Left ventricle myocardium inferior (tissue), 1 donor: ENCODE measurements around the gene SNX19. TPM values are rescaled to one million over a fixed set of nuclear protein-coding genes. Genes with fewer than 3 reads are reported as not detected.
"Not testable (repeated sequence)": the region's sequence is repeated elsewhere in the genome, so short reads cannot be mapped to it uniquely, and the experiment has no call there.

Experiments
- DNase-seq: peaks from one replicate; pipeline ENCODE4 v3.0.0-alpha.2; 2020
- H3K27ac ChIP-seq: fragments of 200-600 bp; replicated peaks from 2 replicates; pipeline ENCODE4 v1.8.0; 2021
- H3K27me3 ChIP-seq: fragments of 200-600 bp; 2 replicates; pipeline ENCODE4 v1.8.0; 2021; ENCODE audit warnings: low read depth
- H3K36me3 ChIP-seq: fragments of 200-600 bp; 2 replicates; pipeline ENCODE4 v1.8.0; 2021
- H3K4me1 ChIP-seq: fragments of 200-600 bp; 2 replicates; pipeline ENCODE4 v1.8.0; 2021
- H3K4me3 ChIP-seq: fragments of 200-600 bp; 2 replicates; pipeline ENCODE4 v1.8.0; 2021; ENCODE audit warnings: mild to moderate bottlenecking, moderate library complexity
- H3K9me3 ChIP-seq: fragments of 200-600 bp; replicated peaks from 2 replicates; pipeline ENCODE4 v1.8.0; 2021
- CTCF ChIP-seq: fragments of 200-600 bp; IDR thresholded peaks from 2 replicates; pipeline ENCODE4 v1.8.0; 2021; ENCODE audit warnings: antibody characterized with exemption, mild to moderate bottlenecking, borderline replicate concordance
- intact Hi-C: fragments of 100-400 bp; cut with micrococcal nuclease; formaldehyde crosslinking; loops from one replicate; pipeline ENCODE4 v1.11.0; 2022
- total RNA-seq: library from RNA; stranded (reverse); fragmentation: NEBNext Ultra II Directional; extraction: Animal tissue kit (Norgen Biotek cat#: 25700); gene quantifications from one replicate; pipeline ENCODE4 v1.2.1, GENCODE V29; 2021
- donor health status: DM: no; HTN: yes; CAD: no; lungs with severe emphysema.

Gene SNX19
- total RNA-seq, 1 donor from 2014 or later: 56.0 TPM

GRCh38 chr11:130924750-130925149 is 8.5 kb upstream of the SNX19 start:
- no peak for DNase-seq
- Histone ChIP-seq H3K4me3 (no peak overlapping the region), H3K27me3 (no peaks in the 10 kb centered on the region), H3K36me3 (no peaks in the 10 kb centered on the region), H3K4me1 (no peaks in the 10 kb centered on the region), H3K9me3 (no peaks in the 10 kb centered on the region), H3K27ac (no peak overlapping the region)
- intact Hi-C loops: no loop called here
- no peak for TF ChIP-seq CTCF

GRCh38 chr11:130920612-130921011 is 4.3 kb upstream of the SNX19 start:
- H3K4me1 ChIP-seq: peaks cover 11% of the 10 kb centered on the region
- intact Hi-C loops, H3K36me3 ChIP-seq, H3K27ac ChIP-seq, H3K27me3 ChIP-seq, H3K4me3 ChIP-seq, H3K9me3 ChIP-seq, DNase-seq: not testable (repeated sequence)

GRCh38 chr11:130918081-130918480 is 1.8 kb upstream of the SNX19 start:
- Histone ChIP-seq H3K9me3 (no peaks in the 10 kb centered on the region), H3K36me3 (peaks cover 13% of the 10 kb centered on the region), H3K27ac (no peak overlapping the region), H3K4me3 (no peak overlapping the region), H3K4me1 (peaks cover 37% of the 10 kb centered on the region), H3K27me3 (no peaks in the 10 kb centered on the region)
- no peak for TF ChIP-seq CTCF
- intact Hi-C loops: no loop called here
- DNase-seq: no peak

- peak overlapping the region; percentile 99 for H3K4me3 ChIP-seq
- TF ChIP-seq CTCF: no peak
- intact Hi-C loops: no loop called here
- no peaks in the 10 kb centered on the region for H3K27me3 ChIP-seq
- no peak for DNase-seq
- peaks cover 14% of the 10 kb centered on the region for H3K36me3 ChIP-seq
- H3K4me1 ChIP-seq: peaks cover 48% of the 10 kb centered on the region
- H3K9me3 ChIP-seq: no peaks in the 10 kb centered on the region
- peak overlapping the region; percentile 90 for H3K27ac ChIP-seq
Observed at GRCh38 chr11:130916910-130917309, 631 bp upstream of the SNX19 start.

- peaks cover 53% of the 10 kb centered on the region for H3K4me1 ChIP-seq
- no peaks in the 10 kb centered on the region for H3K9me3 ChIP-seq
- DNase-seq: no peak
- H3K4me3 ChIP-seq: peak overlapping the region; percentile 99
- H3K27me3 ChIP-seq: no peaks in the 10 kb centered on the region
- TF ChIP-seq CTCF: no peak
- H3K27ac ChIP-seq: peak overlapping the region; percentile 90
- peaks cover 23% of the 10 kb centered on the region for H3K36me3 ChIP-seq
- intact Hi-C loops: no loop called here
Observed at GRCh38 chr11:130915603-130916237, 559 bp downstream of the SNX19 start.

- no peak for TF ChIP-seq CTCF
- H3K36me3 ChIP-seq: peaks cover 42% of the 10 kb centered on the region
- peaks cover 63% of the 10 kb centered on the region for H3K4me1 ChIP-seq
- no peak overlapping the region for H3K27ac ChIP-seq
- no peak for DNase-seq
- intact Hi-C loops: no loop called here
- no peaks in the 10 kb centered on the region for H3K9me3 ChIP-seq
- no peak overlapping the region for H3K4me3 ChIP-seq
- no peaks in the 10 kb centered on the region for H3K27me3 ChIP-seq
Observed at GRCh38 chr11:130913268-130913667, 3.0 kb downstream of the SNX19 start.
